Measurements from ENCODE around the gene MACROD2.

MACROD2 gene

DNA sequence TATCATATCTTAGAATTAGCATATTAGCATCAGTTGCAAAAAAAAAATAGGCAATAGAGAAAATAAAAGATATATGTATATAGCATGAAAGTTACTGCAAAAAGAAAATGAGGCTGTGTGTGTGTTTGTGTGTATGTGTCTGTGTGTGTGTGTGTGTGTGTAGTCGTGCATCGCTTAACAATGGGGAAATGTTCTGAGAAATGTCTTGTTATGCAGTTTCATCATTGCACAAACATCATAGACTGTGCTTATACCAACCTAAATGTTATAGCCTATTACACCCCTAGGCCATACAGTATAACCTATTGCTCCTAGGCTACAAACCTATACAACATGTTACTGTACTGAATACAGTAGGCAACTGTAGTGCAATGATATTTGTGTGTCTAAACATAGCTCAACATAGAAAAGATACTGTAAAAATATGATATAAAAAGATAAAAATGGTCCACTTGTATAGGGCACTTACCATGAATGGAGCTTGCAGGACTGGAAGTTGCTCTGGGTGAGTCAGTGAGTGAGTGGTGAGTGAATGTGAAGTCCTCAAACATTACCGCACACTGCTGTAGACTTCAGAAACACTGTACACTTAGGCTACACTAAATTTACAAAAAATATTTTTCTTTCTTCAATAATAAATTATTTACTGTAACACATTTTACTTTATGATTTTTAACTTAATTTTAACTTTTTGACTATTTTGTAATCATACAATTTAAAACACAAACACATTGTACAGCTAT is 1772.9 kb downstream of the MACROD2 start:
- ChIA-PET CTCF (interaction anchor here (1.3 to 1.4 kb wide), 2 partner anchors 16 to 28 kb away, joined by 3 to 5 read pairs; no protein-coding TSS in a partner anchor), POLR2A (no interaction called here)
- TF ChIP-seq, protein P1, sequence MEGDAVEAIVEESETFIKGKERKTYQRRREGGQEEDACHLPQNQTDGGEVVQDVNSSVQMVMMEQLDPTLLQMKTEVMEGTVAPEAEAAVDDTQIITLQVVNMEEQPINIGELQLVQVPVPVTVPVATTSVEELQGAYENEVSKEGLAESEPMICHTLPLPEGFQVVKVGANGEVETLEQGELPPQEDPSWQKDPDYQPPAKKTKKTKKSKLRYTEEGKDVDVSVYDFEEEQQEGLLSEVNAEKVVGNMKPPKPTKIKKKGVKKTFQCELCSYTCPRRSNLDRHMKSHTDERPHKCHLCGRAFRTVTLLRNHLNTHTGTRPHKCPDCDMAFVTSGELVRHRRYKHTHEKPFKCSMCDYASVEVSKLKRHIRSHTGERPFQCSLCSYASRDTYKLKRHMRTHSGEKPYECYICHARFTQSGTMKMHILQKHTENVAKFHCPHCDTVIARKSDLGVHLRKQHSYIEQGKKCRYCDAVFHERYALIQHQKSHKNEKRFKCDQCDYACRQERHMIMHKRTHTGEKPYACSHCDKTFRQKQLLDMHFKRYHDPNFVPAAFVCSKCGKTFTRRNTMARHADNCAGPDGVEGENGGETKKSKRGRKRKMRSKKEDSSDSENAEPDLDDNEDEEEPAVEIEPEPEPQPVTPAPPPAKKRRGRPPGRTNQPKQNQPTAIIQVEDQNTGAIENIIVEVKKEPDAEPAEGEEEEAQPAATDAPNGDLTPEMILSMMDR (IDR thresholded peaks at IDR 0.05; ENCODE audit: control extremely low read depth, extremely low read depth, low read depth, missing control alignments), result no peak
- DNase-seq (ENCODE audit: extremely low spot score), result no peak

DNA sequence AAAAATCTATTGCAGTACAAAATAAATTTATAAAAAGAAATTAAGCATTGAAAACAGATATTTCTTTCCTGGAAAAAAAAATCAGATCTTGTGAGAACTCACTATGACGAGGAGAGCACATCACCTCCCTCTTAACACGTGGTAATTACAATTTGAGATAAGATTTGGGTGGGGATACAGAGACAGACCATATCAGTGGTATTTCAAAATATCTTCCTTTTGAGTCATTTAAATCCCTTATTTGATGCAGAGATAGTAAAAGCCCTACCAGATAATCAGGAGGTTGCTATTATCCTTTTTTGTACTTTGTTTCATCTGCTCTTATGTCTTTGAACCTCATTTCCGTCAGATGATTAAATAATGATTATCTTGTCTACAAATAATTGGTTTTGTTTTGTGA is 1777.5 kb downstream of the MACROD2 start:
- DNase-seq (ENCODE audit: extremely low spot score), result no peak
- TF ChIP-seq, protein P1 (IDR thresholded peaks at IDR 0.05; ENCODE audit: control extremely low read depth, extremely low read depth, low read depth, missing control alignments), result no peak
- CTCF ChIA-PET, result interaction anchor here (0.7 kb wide), 1 partner anchor 8 kb away, joined by 3 read pairs; no protein-coding TSS in a partner anchor
- POLR2A ChIA-PET, result no interaction called here

DNA sequence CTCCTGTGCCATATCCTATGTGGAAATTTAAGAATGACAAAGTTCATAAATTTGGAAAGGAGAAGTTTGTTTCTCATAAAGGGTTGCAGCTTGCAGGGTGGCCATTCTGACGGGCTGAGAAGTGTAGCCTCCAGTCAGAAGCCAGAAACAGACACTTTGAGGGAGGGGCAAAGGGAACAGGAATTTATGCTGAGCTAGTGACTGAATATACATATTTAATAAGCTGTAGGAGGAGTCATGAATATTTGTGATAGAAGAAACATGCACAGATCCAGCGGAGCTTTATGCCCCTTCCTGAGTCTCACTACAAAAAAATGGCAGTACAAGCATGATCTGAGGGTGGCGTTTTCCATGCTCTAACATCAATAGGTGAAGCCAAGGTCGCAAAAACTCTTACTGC is 1779.6 kb downstream of the MACROD2 start:
- TF ChIP-seq, protein P1 (IDR thresholded peaks at IDR 0.05; ENCODE audit: control extremely low read depth, extremely low read depth, low read depth, missing control alignments), result no peak
- ChIA-PET POLR2A (no interaction called here), CTCF (interaction anchor here (1.0 kb wide), 1 partner anchor 20 kb away, joined by 3 read pairs; no protein-coding TSS in a partner anchor)
- DNase-seq (ENCODE audit: extremely low spot score), result no peak

- CTCF ChIA-PET, result no interaction called here
- TF ChIP-seq, protein P1 (IDR thresholded peaks at IDR 0.05; ENCODE audit: control extremely low read depth, extremely low read depth, low read depth, missing control alignments), result no peak
- POLR2A ChIA-PET, result no interaction called here
- no peak for DNase-seq (ENCODE audit: extremely low spot score)
Observed at GRCh38 chr20:15776770-15777466, 1781.6 kb downstream of the MACROD2 start.

DNA sequence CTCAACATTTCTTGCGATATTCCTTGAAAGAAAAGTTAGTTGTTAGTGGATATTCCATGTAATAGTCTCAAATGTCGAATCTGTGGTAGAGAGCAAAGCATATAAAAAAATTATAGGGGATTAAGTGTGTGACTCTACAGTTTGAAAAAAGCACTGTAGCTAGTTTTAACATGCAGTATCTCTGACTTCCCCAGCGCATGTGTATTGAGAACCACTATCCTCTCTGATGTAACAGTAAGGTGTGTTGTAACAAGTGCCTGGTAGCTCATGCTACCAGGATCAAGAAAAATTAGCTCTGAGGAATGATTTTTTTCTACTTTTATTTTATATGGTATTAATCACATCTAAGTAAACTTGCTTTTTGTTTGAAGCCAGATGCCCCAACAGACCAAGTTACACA is 1788.7 kb downstream of the MACROD2 start:
- TF ChIP-seq, protein P1 (IDR thresholded peaks at IDR 0.05; ENCODE audit: control extremely low read depth, extremely low read depth, low read depth, missing control alignments), result no peak
- POLR2A ChIA-PET, result no interaction called here
- DNase-seq (ENCODE audit: extremely low spot score), result no peak
- CTCF ChIA-PET, result no interaction called here

- DNase-seq (ENCODE audit: extremely low spot score), result no peak
- TF ChIP-seq, protein P1 (IDR thresholded peaks at IDR 0.05; ENCODE audit: control extremely low read depth, extremely low read depth, low read depth, missing control alignments), result no peak
- POLR2A ChIA-PET, result no interaction called here
- CTCF ChIA-PET, result no interaction called here
Observed at GRCh38 chr20:15789079-15789478, 1793.8 kb downstream of the MACROD2 start.
